ENCODE results near the gene AZU1.

Gene AZU1

DNA sequence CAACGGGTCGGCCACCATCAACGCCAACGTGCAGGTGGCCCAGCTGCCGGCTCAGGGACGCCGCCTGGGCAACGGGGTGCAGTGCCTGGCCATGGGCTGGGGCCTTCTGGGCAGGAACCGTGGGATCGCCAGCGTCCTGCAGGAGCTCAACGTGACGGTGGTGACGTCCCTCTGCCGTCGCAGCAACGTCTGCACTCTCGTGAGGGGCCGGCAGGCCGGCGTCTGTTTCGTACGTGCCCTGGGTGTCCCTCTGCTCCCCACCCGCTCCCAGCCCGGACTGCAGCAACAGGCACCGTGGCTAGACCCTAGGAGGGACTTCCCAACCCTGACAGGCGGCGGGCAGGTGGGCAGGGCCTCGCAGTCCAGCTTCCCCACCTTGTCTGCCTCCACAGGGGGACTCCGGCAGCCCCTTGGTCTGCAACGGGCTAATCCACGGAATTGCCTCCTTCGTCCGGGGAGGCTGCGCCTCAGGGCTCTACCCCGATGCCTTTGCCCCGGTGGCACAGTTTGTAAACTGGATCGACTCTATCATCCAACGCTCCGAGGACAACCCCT, 28.0 kb downstream of the AZU1 start:
- no peak for DNase-seq

DNA sequence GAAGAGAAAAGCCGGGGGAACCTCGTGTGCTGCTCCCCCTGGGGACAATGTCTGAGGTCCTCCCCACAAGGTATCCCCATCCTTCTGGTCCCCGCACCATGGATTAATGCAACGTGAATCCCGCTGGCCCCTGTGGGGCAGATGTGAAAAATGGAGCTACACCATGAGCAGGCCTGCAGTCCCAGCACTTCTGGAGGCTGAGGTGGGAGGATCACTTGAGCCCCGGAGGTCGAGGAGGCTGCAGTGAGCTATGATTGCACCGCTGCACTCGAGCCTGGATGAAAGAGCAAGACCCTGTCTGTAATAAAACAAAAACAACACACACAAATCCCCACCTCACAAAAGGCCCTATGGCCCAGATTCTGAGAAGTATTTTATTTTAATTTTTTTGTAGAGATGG, 30.6 kb downstream of the AZU1 start:
- no peak for DNase-seq

DNA sequence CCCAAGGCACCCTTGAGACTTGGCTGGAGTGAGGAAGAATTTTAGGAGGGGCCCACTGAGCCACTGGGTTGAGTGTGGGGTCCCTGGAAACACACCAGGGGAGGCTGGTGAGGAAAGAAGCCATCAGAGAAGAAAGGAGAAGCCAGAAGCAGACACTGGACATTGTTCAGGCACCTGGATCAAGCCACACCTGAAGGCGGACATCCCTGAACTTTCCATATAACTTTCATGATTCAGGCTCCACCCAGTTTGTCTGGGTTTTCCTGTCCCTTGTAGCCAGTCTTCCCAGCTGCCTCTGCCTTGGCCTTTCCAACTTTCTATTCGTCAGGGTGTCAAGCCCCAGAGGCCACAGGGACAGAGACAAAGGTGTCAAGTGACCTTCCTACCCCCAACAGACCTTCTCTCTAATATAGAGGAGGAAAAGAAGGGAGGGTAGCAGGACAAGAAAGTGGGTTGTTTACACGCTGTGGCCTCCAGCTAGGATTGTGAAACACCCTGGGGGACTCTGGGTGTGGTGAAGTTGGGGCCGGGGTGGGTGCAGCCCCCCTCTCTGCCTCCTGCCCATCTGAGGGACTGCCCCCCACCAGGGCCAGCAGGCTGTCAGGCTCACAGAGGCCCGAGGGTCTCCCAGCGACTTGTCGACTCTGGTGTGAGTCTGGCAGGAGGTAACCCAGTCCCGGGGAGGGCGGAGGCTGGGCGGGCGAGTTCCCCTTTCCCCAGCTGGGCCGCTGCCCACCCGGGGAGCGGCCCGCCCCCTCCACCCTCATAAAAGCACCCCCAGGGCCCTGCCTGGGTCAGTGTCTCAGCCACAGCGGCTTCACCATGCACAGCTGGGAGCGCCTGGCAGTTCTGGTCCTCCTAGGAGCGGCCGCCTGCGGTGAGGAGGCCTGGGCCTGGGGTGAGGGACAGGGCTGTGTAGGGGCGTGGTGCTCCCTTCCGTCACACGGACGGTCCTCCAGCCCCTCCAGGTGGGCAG, 31.5 kb downstream of the AZU1 start, which contains the start of gene CFD:
TSS of gene CFD (plus strand) at position 797 of the 976 bp plus-strand sequence. CDS start at position 823, 26 bp downstream.
- DNase-seq, result no peak

DNA sequence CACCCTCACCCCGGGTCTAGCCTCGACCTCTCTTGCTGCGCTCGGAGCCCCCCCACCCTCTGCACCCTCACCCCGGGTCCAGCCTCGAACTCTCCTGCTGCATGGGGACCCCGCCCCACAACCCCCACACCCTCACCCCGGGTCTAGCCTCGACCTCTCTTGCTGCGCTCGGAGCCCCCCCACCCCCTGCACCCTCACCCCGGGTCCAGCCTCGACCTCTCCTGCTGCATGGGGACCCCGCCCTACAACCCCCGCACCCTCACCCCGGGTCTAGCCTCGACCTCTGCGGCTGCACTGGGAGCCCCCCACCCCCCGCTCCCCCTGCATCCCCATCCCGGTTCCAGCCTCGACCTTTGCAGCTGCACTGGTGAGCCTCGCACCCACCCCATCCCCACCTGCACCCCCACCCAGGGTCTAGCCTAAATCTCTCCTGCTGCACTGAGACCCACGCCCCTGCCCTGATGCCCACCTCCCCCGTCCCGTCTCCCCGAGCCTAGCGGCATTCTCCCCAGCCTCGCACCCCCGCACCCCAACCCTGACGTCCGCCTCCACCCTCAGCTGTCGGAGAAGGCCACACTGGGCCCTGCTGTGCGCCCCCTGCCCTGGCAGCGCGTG, 33.6 kb downstream of the AZU1 start:
- no peak for DNase-seq

DNA sequence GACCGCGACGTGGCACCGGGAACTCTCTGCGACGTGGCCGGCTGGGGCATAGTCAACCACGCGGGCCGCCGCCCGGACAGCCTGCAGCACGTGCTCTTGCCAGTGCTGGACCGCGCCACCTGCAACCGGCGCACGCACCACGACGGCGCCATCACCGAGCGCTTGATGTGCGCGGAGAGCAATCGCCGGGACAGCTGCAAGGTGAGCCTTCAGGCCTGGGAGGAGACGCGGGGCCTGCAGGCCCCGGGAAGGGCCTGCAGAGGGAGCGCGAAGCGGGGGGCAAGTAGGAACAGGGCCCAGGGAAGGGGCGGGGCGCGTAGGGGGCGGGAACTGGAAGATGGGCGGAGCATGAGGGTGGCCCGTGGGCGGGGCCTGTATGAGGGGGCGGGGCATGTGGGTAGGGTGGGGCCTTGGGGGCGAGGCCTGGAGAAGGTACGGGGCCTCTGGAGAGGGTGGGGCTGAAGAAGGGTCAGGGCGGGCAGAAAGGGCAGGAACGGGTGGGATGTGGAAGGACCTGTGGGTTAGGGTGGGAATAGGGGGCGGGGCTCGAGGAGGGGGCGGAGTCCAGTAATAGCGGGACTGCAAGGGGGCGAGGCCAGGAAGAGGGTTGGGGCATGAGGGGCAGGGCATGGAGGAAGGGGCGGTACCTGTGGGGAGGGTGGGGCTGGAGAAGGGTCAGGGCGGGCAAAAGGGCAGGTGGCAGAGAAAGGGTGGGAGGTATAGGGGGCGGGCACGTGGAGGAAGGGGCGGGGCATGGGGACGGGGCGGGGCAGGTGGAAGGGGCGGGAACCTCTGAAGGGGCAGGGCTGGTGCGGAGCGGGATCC, 34.3 kb downstream of the AZU1 start:
- DNase-seq, result peak; percentile 17

DNA sequence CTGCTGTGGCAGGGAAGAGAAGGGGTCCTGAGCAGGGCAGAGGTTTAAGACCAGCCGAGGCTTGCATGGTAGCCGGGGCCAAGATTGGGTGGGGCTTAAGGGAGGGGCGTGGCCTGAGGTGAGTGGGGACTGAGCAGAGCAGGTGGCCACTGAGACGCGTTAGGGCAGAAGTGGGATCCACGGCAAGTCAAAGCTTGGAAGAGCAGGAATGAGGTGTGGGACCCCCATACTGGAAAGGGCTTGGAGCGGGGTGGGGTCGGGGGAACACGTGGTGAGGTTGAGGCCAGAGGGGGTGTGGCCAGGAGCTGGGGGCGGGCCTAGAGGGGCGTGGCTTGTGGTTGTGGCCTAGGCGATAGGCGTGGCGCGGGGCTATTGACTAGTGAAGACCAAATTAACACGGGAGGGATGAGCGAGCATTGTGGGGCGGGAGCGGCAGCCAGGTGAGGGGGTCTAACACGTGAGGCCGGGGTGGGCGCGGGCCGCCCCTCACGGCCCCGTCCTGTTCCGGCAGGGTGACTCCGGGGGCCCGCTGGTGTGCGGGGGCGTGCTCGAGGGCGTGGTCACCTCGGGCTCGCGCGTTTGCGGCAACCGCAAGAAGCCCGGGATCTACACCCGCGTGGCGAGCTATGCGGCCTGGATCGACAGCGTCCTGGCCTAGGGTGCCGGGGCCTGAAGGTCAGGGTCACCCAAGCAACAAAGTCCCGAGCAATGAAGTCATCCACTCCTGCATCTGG, 35.1 kb downstream of the AZU1 start:
- no peak for DNase-seq

DNA sequence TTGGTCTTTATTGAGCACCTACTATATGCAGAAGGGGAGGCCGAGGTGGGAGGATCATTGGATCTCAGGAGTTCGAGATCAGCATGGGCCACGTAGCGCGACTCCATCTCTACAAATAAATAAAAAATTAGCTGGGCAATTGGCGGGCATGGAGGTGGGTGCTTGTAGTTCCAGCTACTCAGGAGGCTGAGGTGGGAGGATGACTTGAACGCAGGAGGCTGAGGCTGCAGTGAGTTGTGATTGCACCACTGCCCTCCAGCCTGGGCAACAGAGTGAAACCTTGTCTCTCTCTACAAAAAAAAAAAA, 35.6 kb downstream of the AZU1 start:
- no peak for DNase-seq

DNA sequence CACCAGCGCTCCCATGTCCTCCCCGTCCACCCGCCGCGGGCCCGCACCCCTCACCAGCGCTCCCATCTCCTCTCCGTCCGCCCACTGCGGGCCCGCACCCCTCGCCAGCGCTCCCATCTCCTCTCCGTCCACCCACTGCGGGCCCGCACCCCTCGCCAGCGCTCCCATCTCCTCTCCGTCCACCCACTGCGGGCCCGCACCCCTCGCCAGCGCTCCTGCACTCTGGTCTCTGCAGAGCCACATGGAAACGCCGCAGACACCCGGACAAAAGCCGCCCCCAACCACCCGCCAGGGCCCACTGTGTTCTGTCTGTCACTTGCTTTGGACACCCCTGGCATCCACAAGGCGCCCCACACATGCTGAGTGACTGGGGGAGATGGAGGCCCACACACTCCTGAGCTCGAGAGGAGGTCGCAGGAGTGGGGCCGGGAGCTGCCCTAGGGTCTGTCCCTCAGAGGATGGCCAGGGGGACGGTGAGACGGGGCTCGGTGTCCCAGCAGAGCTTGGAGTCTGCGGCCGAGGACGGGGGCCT, 39.2 kb downstream of the AZU1 start:
- no peak for DNase-seq

DNA sequence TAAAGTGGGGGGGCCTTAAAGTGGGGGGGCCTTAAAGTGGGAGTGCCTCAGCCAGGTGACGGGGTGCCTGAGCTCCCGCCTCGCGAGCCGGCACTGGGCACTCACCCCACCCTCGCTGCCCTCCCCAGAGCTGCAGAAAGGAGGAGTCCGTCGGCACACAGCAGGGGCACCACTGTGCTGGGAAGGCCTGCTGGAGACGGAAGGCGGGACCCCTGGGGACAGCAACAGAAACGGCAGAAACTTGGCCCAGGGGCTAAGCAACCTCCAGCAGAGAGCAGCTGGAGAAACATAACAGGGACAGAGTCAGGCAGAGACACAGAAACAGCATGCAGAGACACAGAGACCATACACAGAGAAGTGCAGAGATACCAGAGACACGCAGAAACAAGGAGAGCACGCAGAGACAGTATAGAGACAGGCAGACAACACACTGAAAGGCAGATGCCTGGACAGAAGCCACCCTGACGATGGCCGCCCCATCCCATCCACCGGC, 39.7 kb downstream of the AZU1 start:
- no peak for DNase-seq

DNA sequence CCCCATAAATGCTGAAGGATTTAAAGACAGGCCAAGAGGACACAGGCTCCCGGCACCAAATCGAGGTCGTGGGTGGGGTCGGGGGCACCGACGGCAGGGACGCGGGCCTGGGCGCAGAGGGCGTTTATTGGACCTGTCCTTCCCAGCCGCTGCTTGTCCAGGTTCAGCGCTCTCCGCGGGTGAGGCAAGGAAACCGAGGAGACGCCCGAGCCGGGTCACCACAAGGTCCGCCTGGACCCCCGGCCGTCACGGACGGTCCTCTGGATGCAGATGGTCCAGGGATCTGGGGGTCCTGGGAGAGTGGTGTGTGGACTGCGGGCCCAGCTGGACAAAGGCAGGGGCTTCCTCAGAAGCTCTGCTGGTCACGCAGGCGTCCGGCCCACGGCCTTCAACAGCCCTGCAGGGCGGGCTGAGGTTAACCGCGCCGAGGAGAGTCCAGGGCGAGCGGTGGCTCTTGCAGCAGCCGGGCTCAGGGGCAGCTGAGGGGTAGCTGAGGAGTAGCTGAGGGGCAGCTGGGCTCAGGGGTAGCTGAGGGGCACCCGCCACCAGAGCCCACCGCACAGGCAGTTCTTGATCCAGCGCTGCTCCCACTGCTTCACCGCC, 40.3 kb downstream of the AZU1 start:
- DNase-seq, result no peak

DNA sequence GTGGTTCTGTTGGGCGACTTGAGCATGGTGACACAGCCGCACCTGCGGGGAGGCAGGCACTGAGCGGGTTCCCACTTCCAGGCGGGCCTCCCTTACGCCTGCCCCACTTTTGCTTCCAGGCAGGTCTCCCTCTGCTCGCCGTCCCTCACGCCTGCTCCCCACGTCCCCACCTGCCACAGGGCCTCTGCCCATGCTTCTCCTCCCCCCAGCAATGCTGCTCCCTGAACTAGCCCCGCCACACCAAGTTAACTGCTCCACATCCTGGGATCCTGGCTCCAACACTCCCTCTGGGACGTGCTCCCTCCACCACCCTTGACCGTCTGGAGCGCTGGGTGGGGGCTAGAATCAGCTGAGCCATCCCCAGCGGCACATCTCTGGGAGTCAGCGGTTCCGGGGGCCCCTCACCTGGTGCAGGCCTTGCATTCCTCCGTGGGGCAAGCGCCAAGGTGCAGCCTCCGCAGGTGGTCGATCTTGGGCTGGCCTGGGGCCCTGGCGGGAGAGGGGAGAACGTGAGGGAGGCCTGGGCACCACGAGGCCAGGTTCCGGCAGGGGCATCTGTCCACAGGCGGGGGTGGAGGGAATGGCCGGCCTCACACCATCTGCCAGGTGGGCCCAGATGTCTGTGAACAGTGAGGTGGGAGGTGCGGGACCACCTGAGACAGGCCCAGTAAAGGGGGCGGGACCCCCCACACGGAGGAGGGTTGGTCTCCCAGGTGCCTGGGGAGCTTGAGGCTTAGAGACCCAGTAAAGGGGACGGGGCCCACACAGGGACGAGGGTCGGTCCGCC, 41.0 kb downstream of the AZU1 start:
- DNase-seq, result no peak

DNA sequence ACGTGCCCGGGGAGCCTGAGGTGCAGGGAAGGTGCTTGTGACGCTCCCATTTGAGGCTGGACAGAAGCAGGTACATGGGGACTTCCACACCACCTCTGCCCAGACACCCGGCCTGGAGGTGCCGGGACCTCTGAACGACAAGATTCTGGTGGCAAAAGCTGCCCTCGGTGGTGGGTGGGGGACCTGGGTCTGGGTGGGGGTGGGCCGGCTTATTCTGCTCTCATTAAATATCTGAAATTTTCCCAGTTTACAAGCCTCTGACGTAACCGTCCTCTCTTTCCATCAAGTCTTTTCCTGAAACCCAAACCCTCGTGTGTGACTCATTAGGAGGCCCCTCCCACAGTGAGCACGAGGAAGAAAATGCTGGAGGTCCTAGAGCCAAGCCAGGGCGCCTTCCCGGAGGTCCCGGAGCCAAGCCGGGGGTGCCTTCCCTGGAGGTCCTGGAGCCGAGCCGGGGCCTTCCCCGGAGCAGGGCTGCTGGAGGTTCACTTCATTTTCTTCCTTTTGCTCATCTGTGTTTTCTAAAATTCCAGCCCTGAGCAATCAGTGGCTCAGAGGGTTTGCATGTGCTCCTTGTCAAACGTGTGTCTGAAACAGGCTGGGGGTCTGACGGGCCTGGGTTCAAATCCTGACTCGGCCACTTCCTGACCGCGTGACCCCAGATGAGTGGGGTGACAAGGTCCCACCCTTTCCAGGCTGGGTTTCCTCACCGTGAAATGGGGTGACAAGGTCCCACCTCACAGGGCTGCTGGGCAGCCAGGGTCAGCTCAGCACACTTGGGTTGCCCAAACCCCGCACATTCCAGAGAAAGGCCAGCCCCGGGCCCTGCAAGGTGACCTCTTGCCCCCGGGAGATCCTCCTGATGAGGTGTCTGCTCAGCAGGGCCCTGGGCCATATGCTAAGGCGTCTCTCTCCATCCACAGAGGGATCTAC, 41.9 kb downstream of the AZU1 start:
- DNase-seq, result no peak

DNA sequence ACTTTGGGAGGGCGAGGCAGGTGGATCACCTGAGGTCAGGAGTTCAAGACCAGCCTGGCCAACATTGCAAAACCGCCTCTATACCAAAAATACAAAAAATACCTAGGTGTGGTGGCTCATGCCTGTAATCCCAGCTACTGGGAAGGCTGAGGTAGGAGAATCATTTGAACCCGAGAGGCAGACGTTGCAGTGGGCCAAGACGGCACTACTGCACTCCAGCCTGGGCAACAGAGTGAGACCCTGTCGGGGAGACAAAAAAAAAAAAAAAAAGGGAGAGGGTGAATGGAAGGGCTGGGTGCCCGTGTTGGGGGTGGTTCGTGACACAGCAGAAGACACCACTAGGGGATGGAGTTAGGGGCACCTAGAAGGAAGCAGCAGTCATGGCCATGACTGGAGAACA, 42.7 kb downstream of the AZU1 start:
- DNase-seq, result no peak

DNA sequence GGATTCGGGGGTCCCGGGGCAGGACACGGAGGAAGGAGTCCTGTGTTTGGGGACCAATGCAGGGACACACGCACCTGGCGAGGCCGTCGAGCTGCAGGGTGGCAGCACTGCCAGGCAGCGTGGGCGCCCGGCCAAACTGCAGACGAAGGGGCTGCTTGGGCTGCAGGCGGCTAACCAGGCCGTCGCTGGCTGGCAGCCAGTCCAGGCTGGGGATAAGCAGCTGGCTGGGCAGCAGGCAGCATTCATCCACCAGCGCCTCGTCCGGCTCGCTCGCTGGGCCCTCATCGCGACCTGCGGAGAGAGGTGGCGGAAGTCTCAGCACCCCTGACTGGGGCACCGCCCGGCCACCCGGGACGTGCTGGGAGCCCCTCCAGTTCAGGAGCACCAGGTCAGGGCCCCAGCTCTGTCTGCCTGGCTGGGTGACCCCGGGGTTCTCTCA, 43.3 kb downstream of the AZU1 start:
- DNase-seq, result no peak

DNA sequence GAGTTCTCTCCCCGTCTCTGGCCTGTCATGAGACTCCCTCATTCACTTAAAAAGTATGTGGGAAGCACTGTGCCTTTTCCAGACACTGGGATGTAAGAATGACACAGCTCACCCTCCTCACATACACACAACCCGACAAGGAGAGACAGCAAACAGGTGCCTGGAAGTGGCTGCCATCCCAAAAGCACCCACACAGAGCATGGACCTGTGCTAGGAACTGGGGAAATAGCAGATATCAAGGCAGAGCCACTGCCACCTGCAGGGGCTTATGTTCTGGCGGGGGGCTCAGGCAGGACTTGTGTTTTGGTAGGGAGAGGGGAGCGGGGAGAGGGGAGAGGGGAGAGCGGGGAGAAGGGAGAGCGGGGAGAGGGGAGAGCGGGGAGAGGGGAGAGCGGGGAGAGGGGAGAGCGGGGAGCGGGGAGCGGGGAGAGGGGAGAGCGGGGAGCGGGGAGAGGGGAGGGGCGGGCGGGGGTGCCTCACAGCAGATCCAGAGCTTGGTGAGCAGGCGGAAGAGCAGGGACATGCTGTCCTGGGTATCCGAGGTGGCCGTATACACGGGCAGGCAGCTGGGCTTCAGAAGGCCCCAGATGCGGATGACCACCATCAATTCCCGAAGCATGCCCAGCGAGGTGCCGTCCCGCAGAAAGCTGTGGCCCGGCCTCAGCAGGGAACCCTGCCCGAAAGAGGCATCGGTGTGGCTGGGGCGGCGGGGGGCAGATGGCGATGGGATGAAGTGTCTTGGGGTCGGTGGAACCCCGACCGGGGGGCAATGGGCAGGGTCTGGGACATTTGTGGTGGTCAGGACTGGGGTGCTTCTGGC, 44.0 kb downstream of the AZU1 start:
- no peak for DNase-seq

DNA sequence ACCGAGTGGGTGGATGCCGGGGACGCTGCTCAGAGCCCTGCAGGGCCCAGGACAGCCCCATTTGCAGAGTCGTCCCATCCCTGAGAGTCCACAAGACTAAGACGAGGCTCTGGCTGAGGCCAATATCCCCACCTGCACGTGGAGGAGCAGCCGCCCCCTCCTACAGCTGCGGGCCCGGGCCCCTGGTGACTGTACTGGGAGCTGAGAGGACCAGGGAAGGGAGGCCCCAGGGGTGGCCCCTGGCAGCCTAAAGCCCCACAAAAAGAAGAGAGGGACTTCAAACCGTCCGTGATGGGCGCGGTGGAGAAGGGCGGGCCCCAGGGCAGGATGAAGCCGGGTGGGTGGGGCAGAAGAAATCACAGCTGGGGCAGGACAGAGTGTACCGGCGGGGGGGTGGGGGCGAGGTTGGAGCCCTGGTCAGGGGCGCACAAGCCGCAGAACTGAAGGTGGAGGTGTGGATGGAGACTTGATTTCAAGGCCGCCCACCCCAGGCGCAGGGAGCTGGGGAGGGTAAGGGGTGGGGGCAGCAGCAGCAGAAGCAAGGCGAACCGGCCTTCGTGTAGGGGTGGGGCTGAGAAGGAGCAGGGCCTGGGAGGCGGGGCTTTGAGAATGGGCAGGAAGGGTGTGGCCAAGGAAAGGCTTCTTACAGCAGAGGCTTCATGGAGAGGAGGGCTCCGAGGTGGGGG, 44.8 kb downstream of the AZU1 start:
- no peak for DNase-seq

DNA sequence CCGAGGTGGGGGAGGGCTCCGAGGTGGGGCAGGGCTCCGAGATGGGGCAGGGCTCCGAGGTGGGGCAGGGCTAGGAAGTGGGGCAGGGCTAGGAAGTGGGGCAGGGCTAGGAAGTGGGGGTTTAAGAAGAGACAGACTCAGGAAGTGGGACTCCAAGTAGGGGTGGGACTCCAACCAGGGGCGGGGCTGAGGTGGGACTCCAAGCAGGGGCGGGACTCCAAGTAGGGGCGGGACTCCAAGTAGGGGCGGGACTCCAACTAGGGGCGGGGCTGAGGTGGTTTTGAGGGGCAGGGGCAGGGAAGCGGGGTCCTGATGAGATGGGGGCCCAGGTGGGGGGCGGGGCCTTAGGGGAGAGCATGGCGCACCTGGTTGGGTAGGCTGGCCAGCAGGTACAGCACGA, 45.4 kb downstream of the AZU1 start:
- no peak for DNase-seq

DNA sequence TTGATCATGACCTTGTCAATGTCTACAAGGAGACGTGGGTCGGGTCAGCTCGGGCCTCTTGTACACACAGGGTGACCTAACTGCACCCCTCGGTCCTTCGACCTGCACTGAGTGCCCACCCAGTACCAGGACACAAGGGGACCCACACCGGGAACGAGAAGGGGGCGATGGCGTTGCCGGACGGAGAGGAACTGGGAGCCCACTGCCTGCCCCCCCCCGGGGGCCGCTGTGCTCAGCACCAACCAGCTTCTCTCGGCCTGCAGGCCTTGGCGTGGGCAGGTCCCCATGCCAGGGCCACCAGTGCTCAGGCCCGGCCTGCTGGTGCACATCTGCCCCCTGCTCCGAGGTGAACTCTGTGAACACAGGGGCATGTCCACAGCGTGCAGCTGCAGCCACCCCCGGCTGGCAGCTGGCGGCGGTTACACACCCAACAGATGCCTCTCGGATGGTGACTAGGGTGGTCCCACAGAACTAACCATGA, 46.0 kb downstream of the AZU1 start:
- DNase-seq, result no peak
